ENCODE data around the gene OR9Q1.

- TF ChIP-seq CTCF (IDR thresholded peaks at IDR 0.05; ENCODE audit: poor library complexity, severe bottlenecking) (no peak), RAD21 (conservative IDR thresholded peaks at IDR 0.05) (no peak)
Measured at GRCh38 chr11:58164389-58164788, 140.7 kb downstream of the OR9Q1 start.

Data from neural cell (in vitro differentiated cells).